HG03139 (cell line): ENCODE measurements around the gene PPP4R2.
A peak's percentile ranks its signal among the peaks of the same experiment; 100 is the strongest.

Source experiments
- ATAC-seq: cut with Tn5 transposase; IDR thresholded peaks from one replicate; pipeline ENCODE4 v1.9.1; 2021; ENCODE audit not compliant: unreplicated experiment

The PPP4R2 gene

GRCh38 chr3:73068419-73068818, 71.8 kb downstream of the PPP4R2 start:
- ATAC-seq, result no peak

DNA sequence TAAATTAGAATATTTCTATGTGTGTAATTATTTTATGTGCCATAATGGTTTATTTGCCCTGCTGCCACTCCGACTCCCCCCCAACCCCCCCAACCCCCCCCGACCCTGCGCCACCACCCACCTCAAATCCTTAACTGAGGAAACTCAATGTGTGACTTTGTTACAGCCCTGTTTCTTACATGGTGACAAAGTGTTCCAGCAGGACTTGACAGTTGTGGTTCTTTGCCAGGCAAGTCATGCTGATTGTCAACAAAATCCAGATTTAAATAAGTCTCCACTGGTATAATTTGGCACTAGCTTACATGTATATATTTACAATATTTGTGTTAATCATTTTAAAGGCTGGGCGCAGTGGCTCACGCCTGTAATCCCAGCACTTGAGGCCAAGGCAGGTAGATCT, 72.6 kb downstream of the PPP4R2 start:
- ATAC-seq, result no peak

DNA sequence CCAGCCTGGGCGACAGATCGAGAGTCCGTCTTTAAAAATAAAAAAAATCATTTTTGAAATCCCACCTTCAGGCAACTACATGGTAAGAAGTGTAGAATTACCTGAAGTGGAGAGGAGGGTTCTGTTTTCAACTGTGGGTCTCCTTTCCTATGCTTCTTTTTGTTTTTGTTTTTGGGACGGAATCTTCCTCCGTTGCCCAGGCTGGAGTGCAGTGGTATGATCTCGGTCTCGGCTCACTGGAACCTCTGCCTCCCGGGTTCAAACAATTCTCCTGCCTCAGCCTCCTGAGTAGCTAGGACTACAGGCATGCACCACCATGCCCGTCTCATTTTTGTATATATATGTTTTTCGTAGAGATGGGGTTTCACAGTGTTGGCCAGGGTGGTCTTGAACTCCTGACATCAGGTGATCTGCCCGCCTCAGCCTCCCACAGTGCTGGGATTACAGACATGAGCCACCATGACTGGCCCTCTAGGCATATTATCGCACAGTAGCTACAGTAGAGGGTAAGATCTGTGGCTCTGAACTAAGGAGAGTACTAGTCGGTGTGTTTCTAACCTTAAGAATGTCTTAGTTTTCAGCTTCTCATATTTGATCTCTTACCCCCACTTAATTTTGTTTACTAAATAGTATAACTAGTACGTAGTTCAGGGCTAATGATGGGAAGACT, 73.3 kb downstream of the PPP4R2 start:
- no peak for ATAC-seq

- ATAC-seq, result no peak
Observed at GRCh38 chr3:73070675-73071575, 74.3 kb downstream of the PPP4R2 start.

- ATAC-seq, result no peak
Observed at GRCh38 chr3:73071952-73072351, 75.3 kb downstream of the PPP4R2 start.

GRCh38 chr3:73072634-73073033, 76.0 kb downstream of the PPP4R2 start:
- ATAC-seq, result no peak

GRCh38 chr3:73073091-73073707, 76.6 kb downstream of the PPP4R2 start:
- ATAC-seq, result no peak

DNA sequence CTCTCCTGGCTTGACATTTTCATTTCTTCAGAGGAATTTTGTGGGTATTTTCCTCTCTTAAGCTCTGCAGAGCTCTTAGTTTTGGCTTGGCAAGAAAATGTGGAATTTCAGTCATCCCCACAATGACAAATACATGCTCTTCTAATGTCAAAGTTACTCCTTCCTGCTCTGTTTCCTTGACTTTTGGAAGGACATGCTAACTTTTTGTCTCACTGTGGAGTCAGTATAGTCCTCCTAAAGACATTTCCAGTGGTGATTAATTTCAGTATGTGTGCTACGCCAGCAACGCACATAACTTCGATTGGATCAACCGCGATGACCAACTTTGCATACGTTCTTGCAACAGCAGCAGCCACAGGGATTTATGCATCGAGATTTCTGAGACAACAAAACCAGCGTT, 78.2 kb downstream of the PPP4R2 start:
- ATAC-seq, result no peak

DNA sequence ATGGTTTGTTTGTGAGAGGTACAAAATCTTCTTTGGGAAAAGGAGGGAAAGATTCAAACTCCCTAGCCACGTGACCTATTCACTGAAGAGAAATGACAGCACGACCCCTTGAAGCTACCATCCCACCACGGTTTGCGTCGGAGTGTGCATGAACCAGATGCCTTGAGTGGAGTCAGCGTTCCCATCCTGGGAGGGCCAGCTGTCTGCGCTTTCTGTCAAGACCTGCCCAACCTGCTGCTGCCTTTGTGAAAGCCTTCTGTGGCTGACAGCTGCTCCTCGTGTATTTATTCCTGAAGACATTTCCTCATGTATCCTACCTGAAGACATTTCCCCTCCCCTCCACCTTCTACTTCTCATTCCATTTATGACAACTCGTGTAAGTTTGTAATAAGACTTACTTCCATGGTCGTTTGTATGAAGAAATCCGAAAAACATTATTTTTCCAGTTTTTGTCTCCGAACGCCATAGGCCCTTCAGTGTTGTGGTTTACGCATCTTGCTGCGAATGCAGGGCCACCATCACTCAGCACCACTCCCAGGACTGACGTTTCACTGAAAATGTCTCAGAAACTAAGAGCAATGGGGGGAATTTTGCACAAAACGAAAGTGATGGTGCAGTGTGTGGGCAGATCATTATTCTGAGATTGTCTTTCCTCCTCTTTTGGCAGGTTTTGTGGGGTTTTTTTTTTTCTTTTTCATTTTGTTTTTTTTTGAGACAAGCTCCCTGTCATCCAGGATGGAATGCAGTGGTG, 83.8 kb downstream of the PPP4R2 start:
- ATAC-seq, result no peak

DNA sequence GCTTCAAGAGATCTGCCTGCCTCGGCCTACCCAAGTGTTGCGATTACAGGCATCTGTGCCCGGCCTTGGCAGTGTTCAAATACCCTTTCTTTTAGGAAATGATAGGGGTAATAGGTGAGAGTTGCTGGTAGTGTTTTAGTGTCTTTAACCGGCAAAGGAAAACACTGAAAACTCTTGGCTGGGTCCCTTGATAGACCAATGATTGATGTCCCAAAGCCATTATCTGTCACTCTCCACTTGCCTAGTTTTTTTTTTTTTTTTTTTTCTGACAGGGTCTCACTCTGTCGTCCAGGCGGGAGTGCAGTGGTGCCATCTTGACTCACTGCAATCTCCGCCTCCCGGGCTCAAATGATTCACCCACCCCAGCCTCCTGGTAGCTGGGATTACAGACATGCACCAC, 84.5 kb downstream of the PPP4R2 start:
- ATAC-seq, result no peak

- ATAC-seq, result no peak
Observed at GRCh38 chr3:73084170-73084569, 87.6 kb downstream of the PPP4R2 start.

GRCh38 chr3:73086071-73086494, 89.5 kb downstream of the PPP4R2 start:
- no peak for ATAC-seq

DNA sequence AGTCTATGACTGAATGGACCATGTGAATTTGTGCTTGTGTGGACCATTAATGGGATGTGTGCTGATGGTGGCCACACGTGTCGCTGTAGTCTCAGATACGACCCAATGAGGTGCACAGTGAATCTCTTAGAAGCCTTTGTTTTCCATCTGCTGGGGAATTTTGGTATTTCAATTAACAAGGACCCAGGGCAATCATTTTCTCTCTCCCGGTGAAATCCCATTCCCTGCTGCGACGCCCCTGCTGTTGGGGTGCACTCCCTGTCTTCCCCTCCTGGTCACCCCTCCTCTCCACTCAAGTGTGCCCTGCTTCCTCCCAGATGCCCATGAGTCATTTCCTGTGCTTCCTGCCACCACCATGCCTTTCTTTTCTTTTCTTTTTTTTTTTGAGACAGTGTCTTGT, 97.5 kb downstream of the PPP4R2 start:
- ATAC-seq, result no peak

DNA sequence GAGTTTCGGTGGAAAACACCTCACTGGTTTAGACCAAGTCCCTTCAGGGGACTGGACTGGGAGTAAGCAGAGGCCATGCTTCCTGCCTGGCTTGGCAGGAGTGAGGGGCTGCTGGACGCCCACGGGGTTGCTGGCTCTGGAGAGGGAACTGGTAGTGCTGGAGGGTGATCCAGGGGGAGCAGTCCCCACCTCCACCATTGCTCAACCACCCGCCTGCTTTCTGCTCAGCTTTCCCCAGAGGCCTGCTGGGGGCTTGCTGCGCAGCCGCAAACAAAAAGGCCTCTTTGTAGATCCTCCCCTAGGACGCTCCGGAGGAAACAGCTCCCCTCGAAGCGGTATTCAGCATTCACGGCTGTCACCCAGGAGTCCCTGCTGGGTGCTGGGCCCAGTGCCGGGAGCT, 98.3 kb downstream of the PPP4R2 start:
- ATAC-seq, result no peak

DNA sequence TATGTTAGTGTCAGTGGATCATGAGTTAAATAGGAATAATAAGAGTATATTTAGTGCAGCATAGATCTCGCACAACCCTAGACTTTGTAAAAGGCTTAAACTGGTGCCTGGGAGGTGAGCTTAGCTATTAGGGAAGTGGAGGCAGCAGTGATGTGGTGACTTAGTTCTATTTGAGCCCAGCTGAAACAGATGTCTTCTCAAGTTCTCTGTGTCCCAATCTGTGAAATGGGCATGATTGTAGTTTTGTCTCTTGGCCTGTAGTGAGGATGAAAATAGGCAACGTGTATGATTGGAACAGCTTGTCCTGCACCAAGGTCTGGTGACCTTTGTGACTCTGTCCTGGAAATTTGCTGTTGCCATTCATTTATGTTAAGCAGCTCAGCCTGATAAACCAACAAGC, 99.6 kb downstream of the PPP4R2 start:
- no peak for ATAC-seq

DNA sequence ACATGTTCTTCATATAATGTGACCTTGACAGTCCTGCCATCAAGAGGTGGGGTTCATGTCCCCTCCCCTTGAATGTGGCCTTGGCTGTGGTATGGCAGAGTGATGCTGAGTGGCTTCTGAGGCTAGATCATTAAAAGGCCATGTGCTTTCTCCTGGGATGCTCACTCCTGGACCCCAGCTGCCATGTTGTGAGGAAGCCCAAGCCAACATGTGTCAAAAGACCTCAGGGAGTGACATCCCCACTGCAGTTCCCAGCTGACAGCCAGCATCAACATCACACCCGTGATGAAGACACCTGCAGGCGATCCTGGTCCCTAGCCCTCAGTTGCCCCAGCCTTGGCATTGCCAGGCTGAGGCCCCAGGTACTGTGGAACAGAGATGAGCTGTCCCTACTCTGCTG, 101.4 kb downstream of the PPP4R2 start:
- no peak for ATAC-seq

DNA sequence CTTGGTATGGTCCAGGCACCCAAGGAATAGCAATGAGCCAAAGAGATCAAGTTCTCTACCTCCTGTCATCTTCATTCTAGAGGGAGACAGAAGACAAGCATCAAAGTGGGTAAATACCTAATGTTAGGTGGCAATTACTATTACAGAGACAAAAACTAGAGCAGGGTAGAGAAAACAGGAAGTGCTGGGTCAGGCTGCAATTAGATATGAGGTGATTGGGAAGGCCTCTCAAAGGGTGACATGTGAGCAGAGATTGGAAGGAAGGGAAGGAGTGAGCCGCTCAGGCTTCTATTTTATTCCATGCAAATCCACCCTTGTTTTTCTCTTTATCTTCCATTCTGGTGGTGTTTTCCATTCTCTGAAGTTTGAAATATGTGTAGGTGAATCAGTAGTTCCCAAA, 102.3 kb downstream of the PPP4R2 start:
- no peak for ATAC-seq

DNA sequence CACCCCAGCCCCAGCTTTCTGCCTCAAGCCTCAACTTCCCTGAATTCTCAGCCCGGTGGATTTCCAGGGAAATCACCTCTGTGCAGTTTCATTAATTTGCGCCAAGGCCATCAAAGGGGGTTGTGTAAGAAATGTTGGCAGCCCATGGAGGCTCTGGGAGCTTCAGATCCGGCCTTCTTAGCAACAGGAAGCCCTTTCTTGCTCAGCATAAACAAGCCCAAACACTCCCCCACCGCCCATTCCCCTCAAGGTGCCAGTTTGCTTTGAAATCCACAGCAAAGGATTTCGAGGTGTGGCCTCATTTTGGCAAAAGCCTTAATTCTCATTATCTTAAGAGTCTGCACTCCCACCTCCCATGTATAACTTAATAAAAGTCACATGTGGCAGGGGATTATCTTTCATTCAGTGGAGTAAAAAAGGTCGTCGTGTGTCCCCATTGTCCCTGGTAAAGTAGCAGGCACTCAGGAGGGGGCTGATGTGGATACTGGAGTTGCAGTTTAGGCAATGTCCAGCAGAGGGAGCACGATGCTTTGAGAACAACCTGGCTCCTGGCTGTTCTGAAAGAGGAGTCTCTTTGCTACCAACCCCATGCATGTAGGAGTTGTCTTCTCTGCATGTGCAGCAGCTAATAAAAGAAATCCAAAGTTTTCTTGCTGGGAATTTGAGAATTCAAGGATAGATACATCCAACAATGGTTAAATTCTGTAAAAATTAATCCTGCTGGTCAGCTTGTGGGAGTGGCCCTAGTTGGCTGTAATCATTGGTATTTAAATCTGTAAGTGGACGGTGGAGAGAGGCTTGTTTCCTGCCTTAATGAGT, 104.3 kb downstream of the PPP4R2 start:
- peak; percentile 75 for ATAC-seq

DNA sequence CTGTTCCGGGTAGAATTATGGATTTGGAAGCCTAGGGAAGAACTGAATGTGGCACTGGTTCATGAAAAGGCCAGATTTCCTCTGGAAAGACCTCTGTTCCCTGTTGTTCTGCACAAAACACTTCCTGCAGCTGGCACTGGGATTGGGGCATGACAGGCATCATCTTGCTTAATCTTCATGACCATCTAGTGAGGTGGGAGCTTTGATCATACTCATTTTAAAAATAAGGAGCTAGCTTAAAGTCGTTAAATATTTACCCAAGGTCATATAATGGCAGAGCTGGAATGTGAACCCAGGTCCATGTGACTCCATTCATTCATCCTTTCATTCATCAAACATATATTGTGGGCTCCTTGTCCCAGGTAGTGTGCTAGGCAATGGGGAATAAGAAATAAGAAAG, 105.3 kb downstream of the PPP4R2 start:
- no peak for ATAC-seq

DNA sequence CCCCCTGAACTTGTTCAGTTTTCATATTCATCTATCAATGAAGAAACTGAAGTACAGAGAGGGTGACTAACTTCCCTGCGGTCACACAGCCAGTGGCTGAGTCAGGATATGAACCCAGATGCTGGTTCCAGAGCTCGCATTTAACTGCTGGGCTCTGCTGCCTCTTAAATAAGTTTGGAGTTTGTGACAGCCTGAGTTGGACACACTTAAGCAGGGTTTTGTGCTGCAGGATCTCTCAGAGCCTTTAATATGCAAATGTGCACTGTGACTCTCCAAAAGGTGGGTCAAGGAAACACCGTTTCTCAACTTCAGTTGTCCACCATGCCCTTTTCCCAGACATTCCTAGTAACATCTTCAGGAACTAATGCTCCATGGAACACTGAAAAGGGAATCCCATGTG, 110.6 kb downstream of the PPP4R2 start:
- no peak for ATAC-seq
